Measurements from ENCODE around the gene SPOCK3.

SPOCK3 gene

GRCh38 chr4:167171928-167172327 lies 62.4 kb downstream of the SPOCK3 start:
- no peak for DNase-seq

DNA sequence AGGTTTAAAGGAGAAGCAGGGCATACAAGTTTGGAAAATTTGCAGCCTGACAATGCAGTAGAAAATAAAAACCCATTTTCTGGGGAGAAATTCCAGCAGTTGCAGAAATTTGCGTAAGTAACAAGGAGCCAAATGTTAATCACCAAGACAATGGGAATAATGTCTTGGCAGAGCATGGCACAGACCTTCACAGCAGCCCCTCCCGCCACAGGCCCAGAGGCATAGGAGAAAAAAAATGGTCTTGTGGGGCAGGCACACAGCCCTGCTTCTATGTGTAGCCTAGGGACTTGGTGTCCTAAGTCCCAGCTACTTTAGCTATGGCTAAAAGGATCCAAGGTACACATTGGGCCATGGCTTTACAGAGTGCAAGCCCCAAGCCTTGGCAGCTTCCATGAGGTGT lies 65.7 kb downstream of the SPOCK3 start:
- DNase-seq = no peak

- DNase-seq = no peak
Measured at GRCh38 chr4:167150587-167150986, 83.7 kb downstream of the SPOCK3 start.

DNA sequence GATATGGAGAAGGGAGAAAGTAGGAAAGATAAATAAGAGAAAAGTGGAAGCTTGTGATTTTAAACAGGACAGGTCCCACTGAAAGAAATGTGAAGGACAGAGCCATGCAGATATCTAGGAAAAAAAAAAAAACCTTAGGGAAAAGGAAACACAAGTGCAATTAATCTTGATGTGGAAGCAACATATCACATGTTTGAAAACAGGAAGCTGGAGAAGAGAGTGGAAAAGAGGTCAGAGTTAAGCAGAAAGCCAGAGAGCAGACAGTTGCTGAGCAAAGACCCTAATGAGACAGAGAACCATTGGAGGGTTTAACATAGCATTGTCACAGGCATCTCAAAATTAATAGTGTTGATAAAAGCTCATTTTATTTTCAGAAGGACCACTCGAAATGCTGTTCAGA lies 89.7 kb downstream of the SPOCK3 start:
- DNase-seq = no peak

DNA sequence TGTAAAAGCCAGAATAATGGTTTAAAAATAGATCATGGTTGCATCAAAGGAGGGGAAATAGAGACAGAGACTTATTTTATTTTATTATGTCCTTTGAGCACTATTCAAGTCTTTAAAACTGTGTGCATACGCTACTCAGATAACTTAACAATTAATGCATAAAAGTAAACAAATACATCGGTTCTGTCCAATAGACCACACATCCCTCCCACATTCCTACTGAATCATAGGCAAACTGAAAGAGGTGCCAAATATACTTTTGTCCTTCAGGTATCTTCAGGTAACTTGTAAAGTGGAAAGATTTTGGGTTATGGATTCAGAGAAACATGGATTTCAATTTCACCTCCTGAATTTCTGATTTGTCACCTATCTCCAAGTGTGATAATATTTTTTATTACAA lies 91.3 kb downstream of the SPOCK3 start:
- DNase-seq = no peak

DNA sequence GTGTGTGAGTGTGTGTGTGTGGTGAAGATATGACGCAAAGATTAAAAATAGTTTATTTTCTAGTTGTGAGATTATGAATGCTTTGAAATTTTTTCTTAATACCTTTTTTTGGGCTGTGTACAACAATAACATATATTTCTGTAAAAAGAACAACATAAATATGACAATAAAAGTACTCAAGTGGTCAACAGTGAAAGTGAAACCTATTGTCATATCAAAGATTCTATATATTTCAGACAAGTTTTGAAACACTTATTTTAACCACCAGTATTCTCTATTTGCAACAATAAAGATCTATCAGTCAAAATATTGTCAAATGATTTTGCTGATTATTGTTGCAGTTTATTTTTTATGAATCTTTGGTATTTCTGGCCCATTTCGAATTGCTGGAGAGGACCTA lies 98.0 kb downstream of the SPOCK3 start:
- no peak for DNase-seq

- no peak for DNase-seq
Measured at GRCh38 chr4:167129146-167129545, 105.1 kb downstream of the SPOCK3 start.

DNA sequence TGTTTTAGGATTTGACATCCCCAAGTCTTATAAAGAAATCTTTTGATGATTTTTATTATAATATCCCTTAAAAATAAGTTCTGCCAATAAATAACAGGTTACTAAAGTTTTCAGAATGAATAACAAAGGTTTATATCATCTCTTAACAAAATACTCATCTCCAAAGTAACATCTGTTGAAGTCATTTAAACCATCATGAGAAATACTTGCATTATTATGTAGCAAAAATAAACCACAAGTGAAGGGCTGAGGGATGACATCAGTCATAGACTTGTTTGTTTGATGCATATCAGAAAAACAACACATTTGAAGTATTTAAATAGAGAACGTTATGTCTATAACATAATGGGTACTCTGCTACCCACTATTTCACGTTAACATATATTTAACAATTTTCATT lies 114.9 kb downstream of the SPOCK3 start:
- no peak for DNase-seq

GRCh38 chr4:167117273-167117672 lies 117.0 kb downstream of the SPOCK3 start:
- DNase-seq = no peak

DNA sequence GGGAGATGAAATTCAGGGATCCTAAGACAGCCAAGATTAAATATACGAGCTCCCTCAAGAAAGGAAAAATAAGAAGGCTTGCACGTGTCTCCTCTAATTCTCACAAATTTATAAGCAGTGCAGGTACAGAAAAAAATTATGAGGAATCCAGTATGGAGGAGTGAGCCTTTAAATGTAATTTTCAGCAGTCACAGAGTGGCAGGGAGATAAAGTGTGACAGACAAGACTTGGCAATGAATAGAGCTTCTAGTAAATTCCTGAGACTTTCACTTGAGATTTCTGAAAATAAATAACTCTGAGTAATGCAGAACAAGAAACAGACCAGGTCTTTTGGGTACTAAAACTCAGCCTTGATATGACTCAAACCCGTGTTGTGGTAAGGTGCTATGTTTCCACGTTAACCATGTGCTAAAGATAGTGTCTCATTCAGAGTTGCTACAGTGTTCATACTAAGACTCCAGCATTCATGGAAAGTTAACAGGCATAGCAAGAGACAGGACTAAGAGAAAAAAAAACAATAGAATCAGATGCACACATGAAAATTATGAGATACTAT lies 119.8 kb downstream of the SPOCK3 start:
- no peak for DNase-seq

DNA sequence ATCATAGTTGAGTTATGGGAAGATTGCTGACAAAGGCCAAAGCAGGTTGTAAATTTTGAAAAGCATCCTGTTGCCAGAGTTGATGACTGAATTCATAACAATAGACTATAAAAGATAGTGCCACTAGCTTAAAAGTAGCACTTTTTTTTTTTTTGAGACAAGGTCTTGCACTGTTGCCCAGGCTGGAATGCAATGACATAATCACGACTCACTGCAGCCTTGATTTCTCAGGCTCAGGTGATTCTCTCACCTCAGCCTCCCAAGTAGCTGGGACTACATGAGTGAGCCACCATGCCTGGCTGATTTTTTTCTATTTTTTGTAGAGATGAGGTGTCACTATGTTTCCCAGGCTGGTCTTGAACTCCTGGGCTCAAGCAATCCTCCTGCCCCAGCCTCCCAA lies 122.7 kb downstream of the SPOCK3 start:
- DNase-seq = no peak

DNA sequence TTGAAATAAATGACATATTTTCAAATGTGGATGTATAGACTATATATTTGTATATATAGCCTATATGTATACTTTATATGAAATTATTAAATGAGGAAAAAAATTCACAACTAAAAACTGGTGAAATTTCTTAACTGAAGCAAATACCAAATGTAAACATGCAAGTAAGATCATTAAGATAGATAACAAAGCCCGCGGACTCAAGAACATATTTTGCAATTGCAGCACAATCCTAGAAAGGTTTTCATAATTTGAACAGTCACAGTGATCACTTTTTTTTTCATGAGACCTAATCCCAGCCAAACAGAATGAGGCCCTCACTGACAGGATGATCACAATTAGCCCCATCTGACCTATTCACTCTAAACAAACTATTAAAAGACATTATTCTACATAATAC lies 123.2 kb downstream of the SPOCK3 start:
- DNase-seq = no peak

GRCh38 chr4:167109859-167110258 lies 124.4 kb downstream of the SPOCK3 start:
- DNase-seq = no peak

GRCh38 chr4:167105857-167106256 lies 128.4 kb downstream of the SPOCK3 start:
- no peak for DNase-seq

GRCh38 chr4:167102475-167102874 lies 131.8 kb downstream of the SPOCK3 start:
- no peak for DNase-seq

GRCh38 chr4:167101035-167101434 lies 133.3 kb downstream of the SPOCK3 start:
- DNase-seq = no peak

DNA sequence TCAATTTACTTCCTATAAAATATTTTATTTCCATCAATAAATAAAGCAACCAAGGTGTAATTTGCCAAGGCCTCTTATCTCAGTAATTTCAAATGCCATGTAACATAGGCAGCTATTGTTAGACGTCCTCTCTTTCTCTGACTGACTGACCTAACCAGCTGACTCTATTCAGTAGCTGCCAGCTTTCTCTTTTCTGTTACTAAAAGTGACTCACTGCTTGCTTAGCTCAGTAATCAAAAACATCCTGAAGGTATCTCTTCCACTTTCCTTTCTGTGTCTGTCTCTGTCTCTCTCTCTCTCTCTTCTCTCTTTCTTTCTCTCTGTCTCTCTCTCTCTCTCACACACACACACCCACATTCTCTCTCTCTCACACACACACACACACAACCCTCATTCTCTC lies 134.2 kb downstream of the SPOCK3 start:
- DNase-seq = no peak

- DNase-seq = no peak
Measured at GRCh38 chr4:167088115-167088514, 146.2 kb downstream of the SPOCK3 start.

GRCh38 chr4:167084321-167084720 lies 150.0 kb downstream of the SPOCK3 start:
- DNase-seq = no peak

GRCh38 chr4:167079762-167080161 lies 154.5 kb downstream of the SPOCK3 start:
- DNase-seq = peak; percentile 49

GRCh38 chr4:167052631-167053091 lies 181.6 kb downstream of the SPOCK3 start:
- no peak for DNase-seq

DNA sequence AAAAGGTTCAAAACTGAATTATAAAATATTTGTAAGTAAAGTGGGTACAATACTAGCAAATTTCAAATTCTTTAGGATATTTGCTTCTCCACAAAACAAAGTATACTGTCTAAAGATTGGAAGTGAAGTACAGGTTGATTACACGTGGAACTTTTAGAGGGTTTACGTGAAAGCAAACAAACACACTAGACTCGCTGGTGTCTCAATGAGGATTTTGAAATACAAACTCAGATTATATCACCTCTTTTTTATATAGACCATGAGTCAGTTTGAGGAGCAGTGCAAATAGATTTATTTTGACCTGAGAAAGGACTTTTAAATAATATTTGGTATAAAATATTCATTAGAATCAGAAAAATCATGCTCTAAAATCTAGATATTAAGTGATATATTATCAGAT lies 185.0 kb downstream of the SPOCK3 start:
- DNase-seq = no peak

DNA sequence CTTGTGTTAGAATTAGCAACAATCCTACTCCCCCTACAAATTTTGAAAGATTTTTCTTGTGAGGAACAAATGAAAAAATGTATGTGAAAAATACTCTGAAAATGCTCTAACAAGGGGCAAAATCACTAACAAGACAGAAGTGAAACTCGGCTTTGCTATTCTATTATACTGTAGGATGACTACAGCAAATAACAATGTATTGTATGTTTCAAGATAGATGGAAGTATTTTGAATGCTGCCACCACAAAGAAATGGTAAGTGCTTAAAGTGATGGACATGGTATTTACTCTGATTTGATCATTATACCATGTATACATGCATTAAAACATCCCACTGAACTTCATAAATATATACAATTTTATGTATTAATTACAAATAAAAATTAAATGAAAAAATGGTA lies 192.8 kb downstream of the SPOCK3 start:
- DNase-seq = no peak

- DNase-seq = no peak
Measured at GRCh38 chr4:167035390-167035789, 198.9 kb downstream of the SPOCK3 start.

DNA sequence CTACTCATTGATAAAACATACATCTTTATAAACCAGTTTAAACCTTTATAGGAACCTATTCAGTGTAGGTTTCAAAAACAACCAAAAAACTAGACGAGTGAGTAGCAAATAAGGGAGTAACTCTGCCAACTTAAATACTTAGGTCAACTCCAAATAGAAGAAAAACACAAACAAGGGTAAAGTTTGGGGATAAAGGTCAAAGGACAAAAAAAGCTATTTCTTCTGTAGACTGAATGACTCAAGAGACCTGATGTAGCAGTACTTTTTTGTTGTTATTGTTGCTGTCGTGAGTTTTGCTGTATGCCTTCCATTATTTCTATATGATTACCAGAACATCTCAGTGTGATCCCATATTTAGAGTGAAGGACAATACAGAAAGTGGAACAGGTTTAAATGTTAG lies 199.3 kb downstream of the SPOCK3 start:
- no peak for DNase-seq

- no peak for DNase-seq
Measured at GRCh38 chr4:167032871-167033270, 201.4 kb downstream of the SPOCK3 start.
